Measurements from ENCODE around the gene PPP1CC. TPM values are rescaled to one million over a fixed set of nuclear protein-coding genes. Genes with fewer than 3 reads are reported as not detected.

PPP1CC gene
- total RNA-seq, 1 donor from 2014 or later: 174 TPM

DNA sequence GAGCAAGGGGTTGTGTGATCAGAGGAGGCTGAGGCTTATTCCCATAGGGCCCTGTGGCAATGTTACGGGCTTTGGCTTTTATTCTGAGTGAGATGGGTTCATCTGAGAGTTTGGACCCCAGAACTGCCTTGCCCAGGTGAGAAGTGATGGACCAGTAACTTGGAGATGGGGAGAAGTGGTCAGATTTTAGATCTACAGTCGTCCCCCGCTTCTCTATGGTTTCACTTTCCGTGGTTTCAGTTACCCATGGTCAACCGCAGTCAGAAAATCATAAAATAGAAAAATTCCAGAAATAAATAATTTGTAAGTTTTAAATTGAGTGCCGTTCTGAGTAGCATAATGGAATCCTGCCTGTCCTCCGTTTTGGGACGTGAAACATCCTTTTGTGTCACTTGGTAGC is 40.2 kb upstream of the PPP1CC start:
- peaks cover 8% of the 10 kb centered on the region for H3K4me1 Mint-ChIP-seq (ENCODE audit: unreplicated experiment)
- H3K36me3 Mint-ChIP-seq: no peaks in the 10 kb centered on the region
- H3K9me3 Mint-ChIP-seq: no peaks in the 10 kb centered on the region
- H3K4me3 Mint-ChIP-seq: no peak overlapping the region
- no peak overlapping the region for H3K27ac Mint-ChIP-seq
- TF ChIP-seq, protein P1, sequence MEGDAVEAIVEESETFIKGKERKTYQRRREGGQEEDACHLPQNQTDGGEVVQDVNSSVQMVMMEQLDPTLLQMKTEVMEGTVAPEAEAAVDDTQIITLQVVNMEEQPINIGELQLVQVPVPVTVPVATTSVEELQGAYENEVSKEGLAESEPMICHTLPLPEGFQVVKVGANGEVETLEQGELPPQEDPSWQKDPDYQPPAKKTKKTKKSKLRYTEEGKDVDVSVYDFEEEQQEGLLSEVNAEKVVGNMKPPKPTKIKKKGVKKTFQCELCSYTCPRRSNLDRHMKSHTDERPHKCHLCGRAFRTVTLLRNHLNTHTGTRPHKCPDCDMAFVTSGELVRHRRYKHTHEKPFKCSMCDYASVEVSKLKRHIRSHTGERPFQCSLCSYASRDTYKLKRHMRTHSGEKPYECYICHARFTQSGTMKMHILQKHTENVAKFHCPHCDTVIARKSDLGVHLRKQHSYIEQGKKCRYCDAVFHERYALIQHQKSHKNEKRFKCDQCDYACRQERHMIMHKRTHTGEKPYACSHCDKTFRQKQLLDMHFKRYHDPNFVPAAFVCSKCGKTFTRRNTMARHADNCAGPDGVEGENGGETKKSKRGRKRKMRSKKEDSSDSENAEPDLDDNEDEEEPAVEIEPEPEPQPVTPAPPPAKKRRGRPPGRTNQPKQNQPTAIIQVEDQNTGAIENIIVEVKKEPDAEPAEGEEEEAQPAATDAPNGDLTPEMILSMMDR (conservative IDR thresholded peaks at IDR 0.05): no peak
- H3K27me3 Mint-ChIP-seq: peaks cover 10% of the 10 kb centered on the region
- no peak for DNase-seq (ENCODE audit: extremely low spot score, unreplicated experiment)

DNA sequence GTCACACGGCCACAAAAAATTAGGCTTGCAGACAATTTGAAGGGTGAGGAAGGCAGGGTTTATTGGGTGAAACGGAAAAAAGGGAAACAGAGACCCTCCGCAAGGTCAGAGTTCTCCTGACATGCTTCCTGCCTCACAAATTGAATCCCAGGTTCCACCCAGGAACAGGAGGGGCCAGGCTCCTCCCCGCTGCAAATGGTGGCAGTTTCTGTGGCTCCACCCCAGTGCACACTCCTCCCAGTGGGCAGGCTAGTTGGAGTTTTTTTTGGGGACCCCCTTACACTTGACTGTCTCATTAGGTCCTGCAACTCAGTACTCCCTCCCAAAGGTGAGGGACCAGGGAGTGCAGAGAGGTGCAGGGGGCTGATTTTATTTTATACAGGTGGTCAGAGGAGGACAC is 39.4 kb upstream of the PPP1CC start:
- TF ChIP-seq, protein P1 (conservative IDR thresholded peaks at IDR 0.05): no peak
- Mint-ChIP-seq H3K4me3 (no peak overlapping the region), H3K36me3 (no peaks in the 10 kb centered on the region), H3K4me1 (ENCODE audit: unreplicated experiment) (peaks cover 8% of the 10 kb centered on the region), H3K27ac (no peak overlapping the region), H3K9me3 (no peaks in the 10 kb centered on the region), H3K27me3 (peaks cover 10% of the 10 kb centered on the region)
- DNase-seq (ENCODE audit: extremely low spot score, unreplicated experiment): no peak

DNA sequence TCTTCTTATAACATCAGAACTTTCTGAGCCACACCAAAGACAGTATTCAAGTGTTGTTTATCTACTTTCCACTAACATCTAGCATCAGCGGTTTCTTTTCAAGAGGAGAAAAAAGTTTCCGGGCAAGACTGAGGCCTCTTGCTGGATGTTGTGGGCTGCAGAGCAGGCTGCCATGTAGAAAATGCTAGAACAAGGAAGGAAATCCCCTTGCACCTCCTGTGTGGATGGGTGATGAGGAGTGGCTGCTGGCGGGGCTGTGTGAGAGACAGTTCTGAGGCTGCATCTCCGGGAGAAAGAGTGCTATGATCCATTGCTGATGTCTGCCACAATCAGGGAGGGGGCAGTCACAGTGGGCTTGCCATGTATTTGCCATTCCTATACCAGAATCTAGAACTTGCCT is 37.8 kb upstream of the PPP1CC start:
- H3K4me3 Mint-ChIP-seq: no peak overlapping the region
- no peaks in the 10 kb centered on the region for H3K9me3 Mint-ChIP-seq
- TF ChIP-seq, protein P1 (conservative IDR thresholded peaks at IDR 0.05): no peak
- no peak overlapping the region for H3K27ac Mint-ChIP-seq
- H3K4me1 Mint-ChIP-seq (ENCODE audit: unreplicated experiment): peaks cover 8% of the 10 kb centered on the region
- no peaks in the 10 kb centered on the region for H3K36me3 Mint-ChIP-seq
- peaks cover 10% of the 10 kb centered on the region for H3K27me3 Mint-ChIP-seq
- DNase-seq (ENCODE audit: extremely low spot score, unreplicated experiment): no peak

- Mint-ChIP-seq H3K36me3 (no peaks in the 10 kb centered on the region), H3K4me3 (no peak overlapping the region), H3K9me3 (no peaks in the 10 kb centered on the region), H3K4me1 (ENCODE audit: unreplicated experiment) (peaks cover 6% of the 10 kb centered on the region), H3K27ac (no peak overlapping the region), H3K27me3 (peaks cover 10% of the 10 kb centered on the region)
- TF ChIP-seq, protein P1 (conservative IDR thresholded peaks at IDR 0.05): no peak
- no peak for DNase-seq (ENCODE audit: extremely low spot score, unreplicated experiment)
Measured at GRCh38 chr12:110778833-110779577, 36.3 kb upstream of the PPP1CC start.

GRCh38 chr12:110776410-110776809 is 33.7 kb upstream of the PPP1CC start:
- no peak overlapping the region for H3K27ac Mint-ChIP-seq
- H3K4me3 Mint-ChIP-seq: no peak overlapping the region
- TF ChIP-seq, protein P1 (conservative IDR thresholded peaks at IDR 0.05): no peak
- peaks cover 6% of the 10 kb centered on the region for H3K27me3 Mint-ChIP-seq
- peaks cover 7% of the 10 kb centered on the region for H3K9me3 Mint-ChIP-seq
- H3K36me3 Mint-ChIP-seq: no peaks in the 10 kb centered on the region
- no peak for DNase-seq (ENCODE audit: extremely low spot score, unreplicated experiment)
- peaks cover 4% of the 10 kb centered on the region for H3K4me1 Mint-ChIP-seq (ENCODE audit: unreplicated experiment)

All from type B pancreatic cell (in vitro differentiated cells).